IMR-90 (cell line): ENCODE data around the gene MAP3K3. TPM values are rescaled to one million over a fixed set of nuclear protein-coding genes. Genes with fewer than 3 reads are reported as not detected.
A peak's percentile ranks its signal among the peaks of the same experiment; 100 is the strongest.

ENCODE experiments used
- ATAC-seq: fragments of 200-7000 bp; cut with Tn5 transposase; 2 replicates; pipeline ENCODE4 v1.9.1; 2020; ENCODE audit warnings: low read depth, mild to moderate bottlenecking, moderate library complexity
- BruUV-seq: library from RNA; stranded (reverse); fragments of 400-500 nt; replicated peaks from 2 replicates; lab custom pipeline; 2021; lab: Mats Ljungman, UMichigan
- CTCF ChIA-PET: fragments of 300-600 bp; formaldehyde crosslinking; extraction: SDS; loops from one replicate; lab custom pipeline; 2021; ENCODE audit warnings: antibody characterized with exemption; lab: Yijun Ruan, JAX
- POLR2A ChIA-PET: fragments of 300-600 bp; sonication (Branson Sonifier 250); formaldehyde crosslinking; loops from one replicate; lab custom pipeline; 2022; ENCODE audit warnings: antibody characterized with exemption; ENCODE audit not compliant: unreplicated experiment; lab: Charles Lee
- DNase-seq: peaks from one replicate; pipeline ENCODE4 v3.0.0; 2013
- H2AFZ ChIP-seq: replicated peaks from 2 replicates; pipeline ENCODE3; 2013; ENCODE audit warnings: low read length, mild to moderate bottlenecking; ENCODE audit not compliant: poor library complexity
- H2AK5ac ChIP-seq: 2 replicates; pipeline ENCODE4 v1.6.1; 2013; ENCODE audit warnings: low read depth, low read length, inconsistent platforms
- H2AK9ac ChIP-seq: replicated peaks from 2 replicates; pipeline ENCODE3; 2013; ENCODE audit warnings: mild to moderate bottlenecking, low read depth, low read length, moderate library complexity; ENCODE audit not compliant: poor library complexity
- H2BK120ac ChIP-seq: 2 replicates; pipeline ENCODE4 v1.6.1; 2013; ENCODE audit warnings: low read depth, low read length, inconsistent platforms
- H2BK15ac ChIP-seq: 3 replicates; pipeline ENCODE4 v1.6.1; 2013; ENCODE audit warnings: low read depth, low read length, inconsistent platforms
- H2BK20ac ChIP-seq: 2 replicates; pipeline ENCODE4 v1.6.1; 2013; ENCODE audit warnings: low read depth, mild to moderate bottlenecking, inconsistent platforms, low read length, moderate library complexity
- H2BK5ac ChIP-seq: 2 replicates; pipeline ENCODE4 v1.6.1; 2013; ENCODE audit warnings: mild to moderate bottlenecking, low read depth, low read length, inconsistent platforms; ENCODE audit not compliant: poor library complexity, severe bottlenecking
- H3K14ac ChIP-seq: replicated peaks from 2 replicates; pipeline ENCODE4 v1.6.1; 2013; ENCODE audit warnings: low read depth, low read length, inconsistent platforms
- H3K18ac ChIP-seq: 2 replicates; pipeline ENCODE4 v1.6.1; 2013; ENCODE audit warnings: low read depth, low read length, control low read depth
- H3K23ac ChIP-seq: 2 replicates; pipeline ENCODE4 v1.6.1; 2013; ENCODE audit warnings: low read depth, low read length, inconsistent platforms
- H3K27ac ChIP-seq: 2 replicates; pipeline ENCODE4 v1.5.1; 2013; ENCODE audit warnings: mild to moderate bottlenecking, control low read depth, low read length; ENCODE audit not compliant: insufficient read depth
- H3K27me3 ChIP-seq: 2 replicates; pipeline ENCODE4 v1.6.1; 2013; ENCODE audit warnings: low read length; ENCODE audit not compliant: control insufficient read depth, insufficient read depth
- H3K36me3 ChIP-seq: 2 replicates; pipeline ENCODE4 v1.6.1; 2013; ENCODE audit warnings: low read length, mixed read lengths; ENCODE audit not compliant: control insufficient read depth, insufficient read depth
- H3K4ac ChIP-seq: 2 replicates; pipeline ENCODE4 v1.6.1; 2013; ENCODE audit warnings: low read depth, low read length, inconsistent platforms
- H3K4me1 ChIP-seq: 2 replicates; pipeline ENCODE4 v1.6.1; 2013; ENCODE audit warnings: low read length, mixed read lengths; ENCODE audit not compliant: control insufficient read depth, insufficient read depth
- H3K4me2 ChIP-seq: 2 replicates; pipeline ENCODE4 v1.6.1; 2013; ENCODE audit warnings: low read depth, mild to moderate bottlenecking, control low read depth, low read length, moderate library complexity
- H3K4me3 ChIP-seq: 2 replicates; pipeline ENCODE4 v1.5.1; 2013; ENCODE audit warnings: low read depth, mild to moderate bottlenecking, control low read depth, low read length, moderate library complexity; ENCODE audit not compliant: insufficient read depth
- H3K56ac ChIP-seq: 2 replicates; pipeline ENCODE4 v1.6.1; 2013; ENCODE audit warnings: low read length, inconsistent platforms; ENCODE audit not compliant: insufficient read depth; ENCODE audit errors: extremely low read depth
- H3K79me1 ChIP-seq, 2 experiments: 2 replicates each; pipeline ENCODE4 v1.6.1; 2013; ENCODE audit warnings: low read length in 2 of 2, inconsistent platforms in 1 of 2, low read depth in 1 of 2
- H3K9ac ChIP-seq: 2 replicates; pipeline ENCODE4 v1.6.1; 2013; ENCODE audit warnings: low read depth, low read length, control low read depth
- H3K9me1 ChIP-seq: 2 replicates; pipeline ENCODE4 v1.6.1; 2013; ENCODE audit warnings: low read length, inconsistent platforms; ENCODE audit not compliant: insufficient read depth
- H3K9me3 ChIP-seq: 2 replicates; pipeline ENCODE4 v1.6.1; 2013; ENCODE audit warnings: low read length; ENCODE audit not compliant: control insufficient read depth, insufficient read depth
- H4K20me1 ChIP-seq: 2 replicates; pipeline ENCODE4 v1.6.1; 2013; ENCODE audit warnings: low read length, inconsistent platforms; ENCODE audit not compliant: insufficient read depth
- H4K5ac ChIP-seq: 2 replicates; pipeline ENCODE4 v1.6.1; 2013; ENCODE audit warnings: mild to moderate bottlenecking, low read depth, low read length, control low read depth
- H4K8ac ChIP-seq, 2 experiments: 2 replicates each; pipeline ENCODE4 v1.6.1; 2013; ENCODE audit warnings: low read depth in 2 of 2, low read length in 2 of 2, control low read depth in 1 of 2, inconsistent platforms in 1 of 2
- H4K91ac ChIP-seq: 2 replicates; pipeline ENCODE4 v1.6.1; 2013; ENCODE audit warnings: low read depth, low read length, inconsistent platforms; ENCODE audit not compliant: insufficient read depth
- CEBPB ChIP-seq: IDR thresholded peaks from 2 replicates; pipeline ENCODE4 v1.6.1; 2012; ENCODE audit warnings: low read depth, low read length, improper control_type of control experiment
- CHD1 ChIP-seq: IDR thresholded peaks from 2 replicates; pipeline ENCODE4 v1.6.1; 2012; ENCODE audit warnings: low read depth, low read length, improper control_type of control experiment
- CTCF ChIP-seq: conservative IDR thresholded peaks from 2 replicates; pipeline ENCODE4 v1.5.1; 2012; ENCODE audit warnings: mild to moderate bottlenecking, low read depth, low read length, improper control_type of control experiment
- FOS ChIP-seq: fragments of 150-350 bp; IDR thresholded peaks from 2 replicates; pipeline ENCODE4 v1.6.1; 2016; ENCODE audit warnings: low read depth, low read length
- MAFK ChIP-seq: IDR thresholded peaks from 2 replicates; pipeline ENCODE4 v1.6.1; 2012; ENCODE audit warnings: low read depth, low read length, improper control_type of control experiment
- MAZ ChIP-seq: IDR thresholded peaks from 2 replicates; pipeline ENCODE4 v1.6.1; 2012; ENCODE audit warnings: low read depth, mild to moderate bottlenecking, low read length, improper control_type of control experiment, moderate library complexity, borderline replicate concordance
- MXI1 ChIP-seq: IDR thresholded peaks from 2 replicates; pipeline ENCODE4 v1.6.1; 2012; ENCODE audit warnings: low read depth, mild to moderate bottlenecking, low read length, moderate library complexity, borderline replicate concordance
- NFE2L2 ChIP-seq: fragments of 150-350 bp; IDR thresholded peaks from 2 replicates; pipeline ENCODE4 v1.6.1; 2016; ENCODE audit warnings: low read depth, mild to moderate bottlenecking, low read length
- POLR2A ChIP-seq: IDR thresholded peaks from 2 replicates; pipeline ENCODE4 v1.6.1; 2012; ENCODE audit warnings: mild to moderate bottlenecking, low read depth, low read length
- RAD21 ChIP-seq: IDR thresholded peaks from 2 replicates; pipeline ENCODE4 v1.6.1; 2012; ENCODE audit warnings: low read length, improper control_type of control experiment
- RCOR1 ChIP-seq: IDR thresholded peaks from 2 replicates; pipeline ENCODE4 v1.6.1; 2012; ENCODE audit warnings: mild to moderate bottlenecking, low read length, improper control_type of control experiment; ENCODE audit not compliant: insufficient replicate concordance
- WGBS, 2 experiments: methylation state at CpG; one replicate each; pipeline versions ENCODE4 v1.1.5 to v1.1.7; 2013; ENCODE audit warnings: missing lambda C conversion rate in 2 of 2; ENCODE audit not compliant: insufficient read length in 1 of 2; ENCODE audit errors: extremely low coverage in 2 of 2; 5-methylcytosine and 5-hydroxymethylcytosine counted together
- dilution Hi-C: fragments of 300-500 bp; cut with HindIII; formaldehyde crosslinking; loops from one replicate; pipeline ENCODE4 v1.14.3; 2018; ENCODE audit warnings: low sequenced_read_pairs; ENCODE audit not compliant: unreplicated experiment
- in situ Hi-C: fragments of 300-500 bp; cut with MboI; formaldehyde crosslinking; loops from 3 replicates; pipeline ENCODE4 v1.14.3; 2019; ENCODE audit warnings: low sequenced_read_pairs, inconsistent platforms, mixed read lengths
- intact Hi-C: fragments of 100-400 bp; cut with micrococcal nuclease; formaldehyde crosslinking; loops from 2 replicates; pipeline ENCODE4 v1.10.0; 2022
- polyA plus RNA-seq, 3 experiments: library from polyadenylated mRNA; depleted of rRNA; stranded (reverse); fragments of >200 nt; gene quantifications; 2 replicates each; pipeline ENCODE4 v1.2.3, GENCODE V29; 2012; ENCODE audit warnings: low replicate concordance in 1 of 3
- total RNA-seq: library from RNA; depleted of rRNA; stranded (reverse); fragments of >200 nt; gene quantifications from 2 replicates; pipeline ENCODE4 v1.2.3, GENCODE V29; 2012
- TF ChIP-seq, protein P1 (sequence below): fragments of 150-350 bp; IDR thresholded peaks from 2 replicates; pipeline ENCODE4 v1.6.1; 2017; ENCODE audit warnings: mild to moderate bottlenecking, antibody characterized with exemption, low read length, low read depth

The MAP3K3 gene
- total and polyA plus RNA-seq, 2 of the 4 experiments (the other 2 are of a cell fraction): 19.1 to 25.6 TPM

GRCh38 chr17:63693411-63694113 is 71.3 kb downstream of the MAP3K3 start:
- no TSS peak for BruUV-seq

More at GRCh38 chr17:63693411-63694113, 71.3 kb downstream of the MAP3K3 start:
- H2BK15ac ChIP-seq: no peak overlapping the region
- H3K9ac ChIP-seq: no peak overlapping the region
- no peak overlapping the region for H2BK5ac ChIP-seq
- TF ChIP-seq CEBPB (no peak), CHD1 (no peak), MAFK (no peak), MAZ (no peak), RCOR1 (no peak), CTCF (no peak), POLR2A (no peak), RAD21 (no peak), NFE2L2 (no peak), MXI1 (no peak), FOS (no peak)
- TF ChIP-seq, protein P1, sequence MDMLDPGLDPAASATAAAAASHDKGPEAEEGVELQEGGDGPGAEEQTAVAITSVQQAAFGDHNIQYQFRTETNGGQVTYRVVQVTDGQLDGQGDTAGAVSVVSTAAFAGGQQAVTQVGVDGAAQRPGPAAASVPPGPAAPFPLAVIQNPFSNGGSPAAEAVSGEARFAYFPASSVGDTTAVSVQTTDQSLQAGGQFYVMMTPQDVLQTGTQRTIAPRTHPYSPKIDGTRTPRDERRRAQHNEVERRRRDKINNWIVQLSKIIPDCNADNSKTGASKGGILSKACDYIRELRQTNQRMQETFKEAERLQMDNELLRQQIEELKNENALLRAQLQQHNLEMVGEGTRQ: no peak
- H2AK5ac ChIP-seq: no peak overlapping the region
- peaks cover 4% of the 10 kb centered on the region; the same call in 1 of the 2 replicates for H3K9me1 ChIP-seq
- H3K36me3 ChIP-seq: peaks cover 52% of the 10 kb centered on the region
- no peak overlapping the region for H3K4me3 ChIP-seq
- no peak overlapping the region for H2BK120ac ChIP-seq
- no peak overlapping the region for H3K18ac ChIP-seq
- ATAC-seq (no peak), DNase-seq (no peak)
- no peak overlapping the region for H4K91ac ChIP-seq
- no peak overlapping the region for H3K4me2 ChIP-seq
- CTCF ChIA-PET: no interaction called here
- no peaks in the 10 kb centered on the region for H3K4me1 ChIP-seq
- no peaks in the 10 kb centered on the region for H3K27me3 ChIP-seq
- no peak overlapping the region for H2BK20ac ChIP-seq
- POLR2A ChIA-PET: no interaction called here
- intact Hi-C loops: no loop called here
- H4K5ac ChIP-seq: no peak overlapping the region
- WGBS, 2 experiments: 94% methylated on average over 3 of the region's 18 CpGs; no CpG with 5 or more reads in 1 of the 2 experiments
- H3K14ac ChIP-seq: no peak overlapping the region
- in situ Hi-C loops: no loop called here
- H4K20me1 ChIP-seq: peaks cover 5% of the 10 kb centered on the region
- no peak overlapping the region for H3K56ac ChIP-seq
- peaks cover 0 to 13% of the 10 kb centered on the region in 2 experiments; a peak in 1 of 4 replicates for H3K79me1 ChIP-seq
- H3K4ac ChIP-seq: no peak overlapping the region
- no peak overlapping the region for H3K27ac ChIP-seq
- no peak overlapping the region for H2AFZ ChIP-seq
- dilution Hi-C loops: no loop called here
- H2AK9ac ChIP-seq: peak overlapping the region; percentile 72
- no peaks in the 10 kb centered on the region for H3K9me3 ChIP-seq
- H3K23ac ChIP-seq: no peak overlapping the region
- no peak overlapping the region for H4K8ac ChIP-seq
